Measurements from ENCODE around the gene CYSLTR1. TPM values are rescaled to one million over a fixed set of nuclear protein-coding genes. Genes with fewer than 3 reads are reported as not detected.
A peak's percentile ranks its signal among the peaks of the same experiment; 100 is the strongest.

The CYSLTR1 gene
- total and polyA plus RNA-seq, 8 donors: 0.44 to 7.1 (median 0.72) TPM; not detected in 1

DNA sequence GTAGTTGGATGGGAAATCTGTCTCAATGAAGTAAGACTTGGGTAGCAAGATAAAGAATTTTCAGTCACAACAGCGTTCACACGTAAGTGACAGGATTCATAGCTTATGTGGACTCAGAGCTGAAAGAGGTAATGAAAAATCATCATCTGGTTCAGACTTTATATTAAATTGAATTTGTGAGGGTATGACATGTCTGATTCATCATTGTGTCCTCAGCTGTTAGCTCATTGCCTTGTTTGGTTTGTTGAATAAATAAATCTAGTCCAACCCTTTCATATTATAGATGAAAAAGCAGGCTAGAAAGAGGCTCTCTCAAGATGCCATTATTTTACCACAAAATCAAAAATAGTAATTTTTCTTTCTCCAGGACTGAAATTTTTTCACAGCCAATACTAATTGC, 2.7 kb upstream of the CYSLTR1 start:
- intact Hi-C loops (cut with DNase I; ENCODE audit: low total_unique reads): no loop called here
- 72 to 100% (median 89%) methylated on average over 2 of the region's 2 CpGs for WGBS, 5 donors
- no peak for DNase-seq
- TF ChIP-seq POLR2A (IDR thresholded peaks at IDR 0.05): no peak
- no peak for TF ChIP-seq EP300 (IDR thresholded peaks at IDR 0.05)
- TF ChIP-seq POLR2AphosphoS5 (IDR thresholded peaks at IDR 0.05): no peak
- TF ChIP-seq, protein P1, sequence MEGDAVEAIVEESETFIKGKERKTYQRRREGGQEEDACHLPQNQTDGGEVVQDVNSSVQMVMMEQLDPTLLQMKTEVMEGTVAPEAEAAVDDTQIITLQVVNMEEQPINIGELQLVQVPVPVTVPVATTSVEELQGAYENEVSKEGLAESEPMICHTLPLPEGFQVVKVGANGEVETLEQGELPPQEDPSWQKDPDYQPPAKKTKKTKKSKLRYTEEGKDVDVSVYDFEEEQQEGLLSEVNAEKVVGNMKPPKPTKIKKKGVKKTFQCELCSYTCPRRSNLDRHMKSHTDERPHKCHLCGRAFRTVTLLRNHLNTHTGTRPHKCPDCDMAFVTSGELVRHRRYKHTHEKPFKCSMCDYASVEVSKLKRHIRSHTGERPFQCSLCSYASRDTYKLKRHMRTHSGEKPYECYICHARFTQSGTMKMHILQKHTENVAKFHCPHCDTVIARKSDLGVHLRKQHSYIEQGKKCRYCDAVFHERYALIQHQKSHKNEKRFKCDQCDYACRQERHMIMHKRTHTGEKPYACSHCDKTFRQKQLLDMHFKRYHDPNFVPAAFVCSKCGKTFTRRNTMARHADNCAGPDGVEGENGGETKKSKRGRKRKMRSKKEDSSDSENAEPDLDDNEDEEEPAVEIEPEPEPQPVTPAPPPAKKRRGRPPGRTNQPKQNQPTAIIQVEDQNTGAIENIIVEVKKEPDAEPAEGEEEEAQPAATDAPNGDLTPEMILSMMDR (IDR thresholded peaks at IDR 0.05): no peak
- no peaks in the 10 kb centered on the region for H3K9me3 ChIP-seq
- H3K27me3 ChIP-seq: no peaks in the 10 kb centered on the region
- no peaks in the 10 kb centered on the region for H3K4me1 ChIP-seq
- H3K4me3 ChIP-seq: no peak overlapping the region
- no peak overlapping the region for H3K27ac ChIP-seq
- no peaks in the 10 kb centered on the region for H3K36me3 ChIP-seq

DNA sequence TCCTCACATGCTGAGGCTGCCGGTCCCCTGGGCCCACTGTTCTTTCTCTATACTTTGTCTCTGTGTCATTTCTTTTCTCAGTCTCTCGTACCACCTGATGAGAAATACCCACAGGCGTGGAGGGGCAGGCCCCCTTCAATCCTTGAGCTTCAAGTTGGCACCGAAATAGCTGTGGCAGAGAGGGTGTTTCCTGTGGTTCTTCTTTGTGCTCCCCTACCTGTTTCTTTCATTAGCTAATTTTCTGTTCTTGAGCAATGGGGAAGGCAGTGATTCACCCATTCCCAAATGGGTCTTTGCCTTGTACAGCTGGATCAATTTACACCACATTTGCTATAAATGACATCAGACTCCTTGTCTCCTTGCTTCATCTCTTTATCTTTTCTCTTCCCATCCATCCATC, 2.1 kb upstream of the CYSLTR1 start:
- 54 to 73% (median 69%) methylated on average over 4 of the region's 4 CpGs for WGBS, 5 donors
- Histone ChIP-seq H3K4me1 (no peaks in the 10 kb centered on the region), H3K27ac (no peak overlapping the region), H3K4me3 (no peak overlapping the region), H3K9me3 (no peaks in the 10 kb centered on the region), H3K36me3 (no peaks in the 10 kb centered on the region), H3K27me3 (no peaks in the 10 kb centered on the region)
- intact Hi-C loops (cut with DNase I; ENCODE audit: low total_unique reads): no loop called here
- TF ChIP-seq POLR2AphosphoS5 (IDR thresholded peaks at IDR 0.05): no peak
- TF ChIP-seq, protein P1 (IDR thresholded peaks at IDR 0.05): no peak
- TF ChIP-seq EP300 (IDR thresholded peaks at IDR 0.05): no peak
- no peak for TF ChIP-seq POLR2A (IDR thresholded peaks at IDR 0.05)
- no peak for DNase-seq

DNA sequence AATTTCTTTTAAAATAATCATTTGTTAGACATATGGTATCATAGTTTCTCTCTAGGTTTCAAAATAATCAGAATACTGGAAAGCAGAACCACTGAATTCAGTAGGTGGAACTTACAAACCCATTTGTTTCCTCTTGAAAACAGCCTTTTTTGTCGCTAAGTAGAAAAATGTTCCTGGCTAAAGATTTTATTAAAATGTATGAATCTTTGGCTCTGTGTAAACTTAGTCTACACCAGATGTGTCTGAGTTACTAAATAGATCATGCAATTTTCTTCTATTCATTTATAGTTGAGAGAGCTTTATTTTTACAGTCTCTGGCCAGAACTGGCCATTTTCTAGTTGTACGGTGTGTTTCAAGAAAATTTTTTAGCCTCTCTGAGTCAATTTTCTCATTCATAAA, 1.0 kb downstream of the CYSLTR1 start:
- Histone ChIP-seq H3K4me1 (no peaks in the 10 kb centered on the region), H3K9me3 (no peaks in the 10 kb centered on the region), H3K4me3 (peak overlapping the region in 3 of 4 donors; percentile 24 to 30 (median 28)), H3K27me3 (no peaks in the 10 kb centered on the region), H3K36me3 (no peaks in the 10 kb centered on the region), H3K27ac (peak overlapping the region in 3 of 5 donors; percentile 35 to 62 (median 55))
- TF ChIP-seq POLR2A (IDR thresholded peaks at IDR 0.05) (no peak), POLR2AphosphoS5 (IDR thresholded peaks at IDR 0.05) (no peak), EP300 (IDR thresholded peaks at IDR 0.05) (no peak)
- TF ChIP-seq, protein P1 (IDR thresholded peaks at IDR 0.05): no peak
- DNase-seq: no peak
- 52 to 75% (median 65%) methylated on average over 2 of the region's 2 CpGs for WGBS, 5 donors
- intact Hi-C loops (cut with DNase I; ENCODE audit: low total_unique reads): no loop called here

DNA sequence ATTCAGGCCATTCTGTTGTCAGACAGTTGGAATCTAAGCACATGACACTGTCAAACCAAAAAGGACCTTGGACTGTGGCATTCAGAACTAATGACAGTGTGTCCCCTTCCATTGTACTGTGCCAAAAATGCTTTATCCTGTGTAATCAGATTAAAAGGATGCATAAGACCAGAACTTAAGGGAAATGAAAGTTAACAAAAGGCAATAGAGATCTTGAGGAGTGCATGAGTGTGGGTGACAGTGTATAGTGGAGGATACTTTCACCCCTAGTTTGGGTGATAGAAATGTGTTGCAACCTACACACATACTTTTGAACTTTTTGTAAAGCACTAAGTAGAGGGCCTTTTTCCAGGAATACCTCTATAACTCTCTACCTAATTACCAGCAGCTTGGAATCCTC, 4.5 kb downstream of the CYSLTR1 start:
- intact Hi-C loops (cut with DNase I; ENCODE audit: low total_unique reads): no loop called here

More for the DNA sequence above, 4.5 kb downstream of the CYSLTR1 start:
- Histone ChIP-seq H3K36me3 (no peaks in the 10 kb centered on the region), H3K27me3 (no peaks in the 10 kb centered on the region), H3K9me3 (no peaks in the 10 kb centered on the region), H3K4me3 (no peak overlapping the region), H3K4me1 (no peaks in the 10 kb centered on the region), H3K27ac (no peak overlapping the region)
- no peak for DNase-seq
- TF ChIP-seq POLR2A (IDR thresholded peaks at IDR 0.05) (no peak), EP300 (IDR thresholded peaks at IDR 0.05) (no peak), POLR2AphosphoS5 (IDR thresholded peaks at IDR 0.05) (no peak)
- TF ChIP-seq, protein P1 (IDR thresholded peaks at IDR 0.05): no peak
